NCI-H2171 treated with DMSO at 0.1 percent for 48 hours (cell line): Measurements from ENCODE around the gene CPM.
A peak's percentile ranks its signal among the peaks of the same experiment; 100 is the strongest.
"Not testable (repeated sequence)": the region's sequence is repeated elsewhere in the genome, so short reads cannot be mapped to it uniquely, and the experiment has no call there.

Experiments used
- DNase-seq: peaks from one replicate; lab custom pipeline; 2025; lab: John Stamatoyannopoulos, UW

CPM gene

DNA sequence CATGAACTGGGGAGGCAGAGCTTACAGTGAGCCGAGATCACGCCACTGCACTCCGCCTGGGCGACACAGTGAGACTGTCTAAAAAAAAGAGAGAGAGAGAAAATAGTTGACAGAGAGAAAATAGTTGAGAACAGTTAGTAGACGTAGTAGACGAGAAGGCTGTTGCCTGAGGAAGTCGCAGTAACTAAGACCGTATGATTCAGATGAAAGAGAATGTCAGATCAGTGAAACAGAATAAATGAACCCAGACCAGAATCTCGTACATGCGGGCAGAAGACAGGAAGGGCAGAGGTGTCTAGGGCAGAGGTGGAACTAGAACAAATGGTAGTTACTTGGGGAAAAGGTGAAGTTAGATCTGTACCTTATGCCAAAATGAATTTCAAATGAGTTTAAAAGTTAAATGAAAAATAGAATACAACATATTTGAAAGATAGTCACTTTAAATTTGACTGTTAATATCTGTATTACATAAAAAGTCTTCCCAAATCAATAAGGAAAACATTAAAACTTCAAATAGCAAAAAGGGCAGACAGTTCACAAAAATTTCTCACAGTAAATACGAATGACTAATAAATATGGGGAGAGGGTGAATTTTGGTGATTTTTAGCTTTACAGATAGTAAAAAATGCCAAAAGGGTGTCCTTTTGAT, 107.3 kb downstream of the CPM start:
- no peak for DNase-seq

- DNase-seq: no peak
These were observed 108.2 kb downstream of the CPM start for GRCh38 chr12:68824597-68825250.

- no peak for DNase-seq
These were observed 108.8 kb downstream of the CPM start for GRCh38 chr12:68824131-68824530.

GRCh38 chr12:68823696-68824095, 109.3 kb downstream of the CPM start:
- no peak for DNase-seq

GRCh38 chr12:68821357-68822188, 111.4 kb downstream of the CPM start:
- no peak for DNase-seq

DNA sequence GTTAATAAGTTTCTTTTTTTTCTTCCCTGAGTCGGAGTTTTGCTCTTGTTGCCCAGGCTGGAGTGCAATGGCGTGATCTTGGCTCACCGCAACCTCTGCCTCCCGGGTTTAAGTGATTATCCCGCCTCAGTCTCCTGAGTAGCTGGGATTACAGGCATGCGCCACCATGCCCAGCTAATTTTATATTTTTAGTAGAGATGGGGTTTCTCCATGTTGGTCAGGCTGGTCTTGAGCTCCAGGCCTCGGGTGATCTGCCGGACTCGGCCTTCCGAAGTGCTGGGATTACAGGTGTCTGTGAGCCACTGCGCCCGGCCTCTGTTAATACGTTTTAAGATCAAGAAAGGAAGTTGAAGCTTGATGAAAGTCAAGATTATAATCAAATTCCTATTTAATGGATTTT, 113.5 kb downstream of the CPM start:
- not testable (repeated sequence) for DNase-seq

- no peak for DNase-seq
These were observed 116.8 kb downstream of the CPM start for GRCh38 chr12:68815928-68816800.

DNA sequence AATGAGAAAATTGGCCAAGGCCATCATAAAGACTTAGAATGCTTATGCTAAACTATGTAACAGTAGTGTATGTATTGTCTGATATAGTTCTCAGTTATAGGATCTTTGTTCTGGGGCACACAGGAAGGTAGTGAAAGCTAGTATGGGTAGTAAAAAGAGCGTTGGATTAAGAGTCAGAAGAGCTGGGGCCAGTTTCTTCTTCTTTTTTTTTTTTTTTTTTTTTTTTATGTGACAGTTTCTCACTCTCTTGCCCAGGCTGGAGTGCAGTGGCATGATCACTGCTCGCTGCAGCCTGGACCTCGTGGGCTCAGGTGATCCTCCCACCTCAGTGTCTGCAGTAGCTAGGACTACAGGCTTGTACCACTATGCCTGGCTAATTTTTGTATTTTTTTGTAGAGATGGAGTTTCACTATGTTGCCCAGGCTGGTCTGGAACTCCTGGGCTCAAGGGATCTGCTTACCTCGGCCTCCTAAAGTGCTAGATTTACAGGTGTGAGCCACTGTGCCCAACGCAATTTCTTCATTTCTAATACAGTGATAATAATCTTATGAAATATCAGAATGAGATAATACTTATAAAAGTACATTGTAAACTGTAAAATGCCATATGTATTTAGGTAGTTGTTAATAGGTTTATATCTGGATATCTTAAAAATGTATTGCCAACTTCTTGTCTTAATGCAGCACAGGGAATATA, 117.6 kb downstream of the CPM start:
- no peak for DNase-seq

- no peak for DNase-seq
These were observed 118.3 kb downstream of the CPM start for GRCh38 chr12:68814490-68815231.

DNA sequence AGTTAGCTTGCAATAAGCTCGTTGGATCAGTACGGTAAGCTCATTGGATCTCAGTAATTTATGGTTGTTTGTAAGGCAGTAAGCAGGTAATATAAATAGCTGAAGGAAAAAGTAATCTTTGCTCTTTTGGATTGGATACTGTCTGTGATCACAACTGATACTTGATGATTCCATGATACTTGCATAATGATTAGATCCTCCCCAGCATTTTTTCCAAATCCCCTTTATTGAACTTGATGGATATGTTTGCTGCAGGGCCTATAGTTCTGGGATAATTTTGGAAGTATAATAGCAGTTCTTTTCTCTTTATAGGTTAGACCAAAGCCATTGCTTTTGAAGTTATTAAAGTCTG, 119.8 kb downstream of the CPM start:
- no peak for DNase-seq

- DNase-seq: no peak
These were observed 120.3 kb downstream of the CPM start for GRCh38 chr12:68812553-68813241.

- not testable (repeated sequence) for DNase-seq
These were observed 121.4 kb downstream of the CPM start for GRCh38 chr12:68811573-68811972.

- not testable (repeated sequence) for DNase-seq
These were observed 123.0 kb downstream of the CPM start for GRCh38 chr12:68810027-68810389.

- DNase-seq: no peak
These were observed 123.6 kb downstream of the CPM start for GRCh38 chr12:68809190-68810026.

DNA sequence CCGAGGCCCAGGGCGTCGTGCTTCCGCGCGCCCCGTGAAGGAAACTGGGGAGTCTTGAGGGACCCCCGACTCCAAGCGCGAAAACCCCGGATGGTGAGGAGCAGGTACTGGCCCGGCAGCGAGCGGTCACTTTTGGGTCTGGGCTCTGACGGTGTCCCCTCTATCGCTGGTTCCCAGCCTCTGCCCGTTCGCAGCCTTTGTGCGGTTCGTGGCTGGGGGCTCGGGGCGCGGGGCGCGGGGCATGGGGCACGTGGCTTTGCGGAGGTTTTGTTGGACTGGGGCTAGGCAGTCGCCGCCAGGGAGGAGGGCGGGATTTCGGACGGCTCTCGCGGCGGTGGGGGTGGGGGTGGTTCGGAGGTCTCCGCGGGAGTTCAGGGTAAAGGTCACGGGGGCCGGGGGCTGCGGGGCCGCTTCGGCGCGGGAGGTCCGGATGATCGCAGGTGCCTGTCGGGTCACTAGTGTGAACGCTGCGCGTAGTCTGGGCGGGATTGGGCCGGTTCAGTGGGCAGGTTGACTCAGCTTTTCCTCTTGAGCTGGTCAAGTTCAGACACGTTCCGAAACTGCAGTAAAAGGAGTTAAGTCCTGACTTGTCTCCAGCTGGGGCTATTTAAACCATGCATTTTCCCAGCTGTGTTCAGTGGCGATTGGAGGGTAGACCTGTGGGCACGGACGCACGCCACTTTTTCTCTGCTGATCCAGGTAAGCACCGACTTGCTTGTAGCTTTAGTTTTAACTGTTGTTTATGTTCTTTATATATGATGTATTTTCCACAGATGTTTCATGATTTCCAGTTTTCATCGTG, 124.4 kb downstream of the CPM start:
- DNase-seq: peak; percentile 93

GRCh38 chr12:68807576-68808387, 125.2 kb downstream of the CPM start, which contains the start of gene MDM2:
MDM2 (plus strand) TSS chr12:68808177; CDS start chr12:68808478, 301 bp downstream.
- DNase-seq: peak; percentile 94

DNA sequence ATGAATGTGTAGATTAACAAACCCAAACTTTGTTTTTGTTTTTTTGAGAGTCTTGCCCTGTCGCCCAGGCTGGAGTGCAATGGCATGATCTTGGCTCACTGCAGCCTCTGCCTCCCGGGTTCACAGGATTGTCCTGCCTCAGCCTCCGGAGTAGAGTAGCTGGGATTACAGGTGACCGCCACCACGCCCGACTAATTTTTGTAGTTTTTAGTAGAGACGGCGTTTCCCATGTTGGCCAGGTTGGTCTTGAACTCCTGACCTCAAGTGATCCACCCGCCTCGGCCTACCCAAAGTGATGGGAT, 125.7 kb downstream of the CPM start:
- DNase-seq: not testable (repeated sequence)
